IMR-90 (cell line): ENCODE results near the gene SLC39A11. TPM values are rescaled to one million over a fixed set of nuclear protein-coding genes. Genes with fewer than 3 reads are reported as not detected.

Experiments
- ATAC-seq: fragments of 200-7000 bp; cut with Tn5 transposase; 2 replicates; pipeline ENCODE4 v1.9.1; 2020; ENCODE audit warnings: low read depth, mild to moderate bottlenecking, moderate library complexity
- BruUV-seq: library from RNA; stranded (reverse); fragments of 400-500 nt; replicated peaks from 2 replicates; lab custom pipeline; 2021; lab: Mats Ljungman, UMichigan
- CTCF ChIA-PET: fragments of 300-600 bp; formaldehyde crosslinking; extraction: SDS; loops from one replicate; lab custom pipeline; 2021; ENCODE audit warnings: antibody characterized with exemption; lab: Yijun Ruan, JAX
- POLR2A ChIA-PET: fragments of 300-600 bp; sonication (Branson Sonifier 250); formaldehyde crosslinking; loops from one replicate; lab custom pipeline; 2022; ENCODE audit warnings: antibody characterized with exemption; ENCODE audit not compliant: unreplicated experiment; lab: Charles Lee
- DNase-seq: peaks from one replicate; pipeline ENCODE4 v3.0.0; 2013
- H2AFZ ChIP-seq: replicated peaks from 2 replicates; pipeline ENCODE3; 2013; ENCODE audit warnings: low read length, mild to moderate bottlenecking; ENCODE audit not compliant: poor library complexity
- H2AK5ac ChIP-seq: 2 replicates; pipeline ENCODE4 v1.6.1; 2013; ENCODE audit warnings: low read depth, low read length, inconsistent platforms
- H2AK9ac ChIP-seq: replicated peaks from 2 replicates; pipeline ENCODE3; 2013; ENCODE audit warnings: mild to moderate bottlenecking, low read depth, low read length, moderate library complexity; ENCODE audit not compliant: poor library complexity
- H2BK120ac ChIP-seq: 2 replicates; pipeline ENCODE4 v1.6.1; 2013; ENCODE audit warnings: low read depth, low read length, inconsistent platforms
- H2BK15ac ChIP-seq: 3 replicates; pipeline ENCODE4 v1.6.1; 2013; ENCODE audit warnings: low read depth, low read length, inconsistent platforms
- H2BK20ac ChIP-seq: 2 replicates; pipeline ENCODE4 v1.6.1; 2013; ENCODE audit warnings: low read depth, mild to moderate bottlenecking, inconsistent platforms, low read length, moderate library complexity
- H2BK5ac ChIP-seq: 2 replicates; pipeline ENCODE4 v1.6.1; 2013; ENCODE audit warnings: mild to moderate bottlenecking, low read depth, low read length, inconsistent platforms; ENCODE audit not compliant: poor library complexity, severe bottlenecking
- H3K14ac ChIP-seq: replicated peaks from 2 replicates; pipeline ENCODE4 v1.6.1; 2013; ENCODE audit warnings: low read depth, low read length, inconsistent platforms
- H3K18ac ChIP-seq: 2 replicates; pipeline ENCODE4 v1.6.1; 2013; ENCODE audit warnings: low read depth, low read length, control low read depth
- H3K23ac ChIP-seq: 2 replicates; pipeline ENCODE4 v1.6.1; 2013; ENCODE audit warnings: low read depth, low read length, inconsistent platforms
- H3K27ac ChIP-seq: 2 replicates; pipeline ENCODE4 v1.5.1; 2013; ENCODE audit warnings: mild to moderate bottlenecking, control low read depth, low read length; ENCODE audit not compliant: insufficient read depth
- H3K27me3 ChIP-seq: 2 replicates; pipeline ENCODE4 v1.6.1; 2013; ENCODE audit warnings: low read length; ENCODE audit not compliant: control insufficient read depth, insufficient read depth
- H3K36me3 ChIP-seq: 2 replicates; pipeline ENCODE4 v1.6.1; 2013; ENCODE audit warnings: low read length, mixed read lengths; ENCODE audit not compliant: control insufficient read depth, insufficient read depth
- H3K4ac ChIP-seq: 2 replicates; pipeline ENCODE4 v1.6.1; 2013; ENCODE audit warnings: low read depth, low read length, inconsistent platforms
- H3K4me1 ChIP-seq: 2 replicates; pipeline ENCODE4 v1.6.1; 2013; ENCODE audit warnings: low read length, mixed read lengths; ENCODE audit not compliant: control insufficient read depth, insufficient read depth
- H3K4me2 ChIP-seq: 2 replicates; pipeline ENCODE4 v1.6.1; 2013; ENCODE audit warnings: low read depth, mild to moderate bottlenecking, control low read depth, low read length, moderate library complexity
- H3K4me3 ChIP-seq: 2 replicates; pipeline ENCODE4 v1.5.1; 2013; ENCODE audit warnings: low read depth, mild to moderate bottlenecking, control low read depth, low read length, moderate library complexity; ENCODE audit not compliant: insufficient read depth
- H3K56ac ChIP-seq: 2 replicates; pipeline ENCODE4 v1.6.1; 2013; ENCODE audit warnings: low read length, inconsistent platforms; ENCODE audit not compliant: insufficient read depth; ENCODE audit errors: extremely low read depth
- H3K79me1 ChIP-seq, 2 experiments: 2 replicates each; pipeline ENCODE4 v1.6.1; 2013; ENCODE audit warnings: low read length in 2 of 2, inconsistent platforms in 1 of 2, low read depth in 1 of 2
- H3K9ac ChIP-seq: 2 replicates; pipeline ENCODE4 v1.6.1; 2013; ENCODE audit warnings: low read depth, low read length, control low read depth
- H3K9me1 ChIP-seq: 2 replicates; pipeline ENCODE4 v1.6.1; 2013; ENCODE audit warnings: low read length, inconsistent platforms; ENCODE audit not compliant: insufficient read depth
- H3K9me3 ChIP-seq: 2 replicates; pipeline ENCODE4 v1.6.1; 2013; ENCODE audit warnings: low read length; ENCODE audit not compliant: control insufficient read depth, insufficient read depth
- H4K20me1 ChIP-seq: 2 replicates; pipeline ENCODE4 v1.6.1; 2013; ENCODE audit warnings: low read length, inconsistent platforms; ENCODE audit not compliant: insufficient read depth
- H4K5ac ChIP-seq: 2 replicates; pipeline ENCODE4 v1.6.1; 2013; ENCODE audit warnings: mild to moderate bottlenecking, low read depth, low read length, control low read depth
- H4K8ac ChIP-seq, 2 experiments: 2 replicates each; pipeline ENCODE4 v1.6.1; 2013; ENCODE audit warnings: low read depth in 2 of 2, low read length in 2 of 2, control low read depth in 1 of 2, inconsistent platforms in 1 of 2
- H4K91ac ChIP-seq: 2 replicates; pipeline ENCODE4 v1.6.1; 2013; ENCODE audit warnings: low read depth, low read length, inconsistent platforms; ENCODE audit not compliant: insufficient read depth
- CEBPB ChIP-seq: IDR thresholded peaks from 2 replicates; pipeline ENCODE4 v1.6.1; 2012; ENCODE audit warnings: low read depth, low read length, improper control_type of control experiment
- CHD1 ChIP-seq: IDR thresholded peaks from 2 replicates; pipeline ENCODE4 v1.6.1; 2012; ENCODE audit warnings: low read depth, low read length, improper control_type of control experiment
- FOS ChIP-seq: fragments of 150-350 bp; IDR thresholded peaks from 2 replicates; pipeline ENCODE4 v1.6.1; 2016; ENCODE audit warnings: low read depth, low read length
- MAFK ChIP-seq: IDR thresholded peaks from 2 replicates; pipeline ENCODE4 v1.6.1; 2012; ENCODE audit warnings: low read depth, low read length, improper control_type of control experiment
- MXI1 ChIP-seq: IDR thresholded peaks from 2 replicates; pipeline ENCODE4 v1.6.1; 2012; ENCODE audit warnings: low read depth, mild to moderate bottlenecking, low read length, moderate library complexity, borderline replicate concordance
- NFE2L2 ChIP-seq: fragments of 150-350 bp; IDR thresholded peaks from 2 replicates; pipeline ENCODE4 v1.6.1; 2016; ENCODE audit warnings: low read depth, mild to moderate bottlenecking, low read length
- RFX5 ChIP-seq: IDR thresholded peaks from 2 replicates; pipeline ENCODE4 v1.8.0; 2012; ENCODE audit warnings: low read depth, mild to moderate bottlenecking, low read length, moderate library complexity
- USF2 ChIP-seq: fragments of 150-350 bp; IDR thresholded peaks from 2 replicates; pipeline ENCODE4 v1.6.1; 2017; ENCODE audit warnings: mild to moderate bottlenecking, antibody characterized with exemption, low read length, low read depth
- dilution Hi-C: fragments of 300-500 bp; cut with HindIII; formaldehyde crosslinking; loops from one replicate; pipeline ENCODE4 v1.14.3; 2018; ENCODE audit warnings: low sequenced_read_pairs; ENCODE audit not compliant: unreplicated experiment
- in situ Hi-C: fragments of 300-500 bp; cut with MboI; formaldehyde crosslinking; loops from 3 replicates; pipeline ENCODE4 v1.14.3; 2019; ENCODE audit warnings: low sequenced_read_pairs, inconsistent platforms, mixed read lengths
- intact Hi-C: fragments of 100-400 bp; cut with micrococcal nuclease; formaldehyde crosslinking; loops from 2 replicates; pipeline ENCODE4 v1.10.0; 2022
- polyA plus RNA-seq, 3 experiments: library from polyadenylated mRNA; depleted of rRNA; stranded (reverse); fragments of >200 nt; gene quantifications; 2 replicates each; pipeline ENCODE4 v1.2.3, GENCODE V29; 2012; ENCODE audit warnings: low replicate concordance in 1 of 3
- total RNA-seq: library from RNA; depleted of rRNA; stranded (reverse); fragments of >200 nt; gene quantifications from 2 replicates; pipeline ENCODE4 v1.2.3, GENCODE V29; 2012

The SLC39A11 gene
- total and polyA plus RNA-seq, 2 of the 4 experiments (the other 2 are of a cell fraction), result 8.8 to 14.3 TPM

- H3K79me1 ChIP-seq, result no peaks in the 10 kb centered on the region
- peaks cover 9% of the 10 kb centered on the region for H3K4me1 ChIP-seq
- no peak for ATAC-seq
- no peak overlapping the region for H2AFZ ChIP-seq
- H3K9ac ChIP-seq, result no peak overlapping the region
- H3K9me1 ChIP-seq, result peaks cover 9% of the 10 kb centered on the region
- POLR2A ChIA-PET, result no interaction called here
- dilution Hi-C loops (no loop called here), in situ Hi-C loops (no loop called here), intact Hi-C loops (no loop called here)
- TF ChIP-seq FOS (no peak), RFX5 (no peak), NFE2L2 (no peak), CHD1 (no peak), MAFK (no peak), USF2 (no peak), MXI1 (no peak), CEBPB (no peak)
- H3K4me3 ChIP-seq, result no peak overlapping the region
- no peak overlapping the region for H2BK20ac ChIP-seq
- no peak for DNase-seq
- no peak overlapping the region for H2AK9ac ChIP-seq
- H2BK5ac ChIP-seq, result no peak overlapping the region
- CTCF ChIA-PET, result no interaction called here
- H2AK5ac ChIP-seq, result no peak overlapping the region
- H4K20me1 ChIP-seq, result peaks cover 3% of the 10 kb centered on the region; the same call in 1 of the 2 replicates
- H3K36me3 ChIP-seq, result no peaks in the 10 kb centered on the region
- H2BK120ac ChIP-seq, result no peak overlapping the region
- no peak overlapping the region for H3K56ac ChIP-seq
- no peak overlapping the region for H4K91ac ChIP-seq
- H3K27ac ChIP-seq, result no peak overlapping the region
- BruUV-seq, result no TSS peak
- H2BK15ac ChIP-seq, result no peak overlapping the region
- H3K14ac ChIP-seq, result no peak overlapping the region
- no peak overlapping the region for H3K4ac ChIP-seq
- H3K18ac ChIP-seq, result no peak overlapping the region
- H3K9me3 ChIP-seq, result no peaks in the 10 kb centered on the region
- H4K8ac ChIP-seq, result no peak overlapping the region
- no peak overlapping the region for H3K4me2 ChIP-seq
- no peak overlapping the region for H3K23ac ChIP-seq
- no peak overlapping the region for H4K5ac ChIP-seq
- H3K27me3 ChIP-seq, result no peaks in the 10 kb centered on the region
These were observed 485.8 kb downstream of the SLC39A11 start for GRCh38 chr17:72606656-72607055.
